Activated naive CD8-positive, alpha-beta T cell (primary cell): ENCODE measurements around the gene KRTAP6-2.

Experiments used
- H3K27ac Mint-ChIP-seq: one replicate; pipeline ENCODE4 v1.8.0; 2021; ENCODE audit warnings: mixed read lengths
- H3K27me3 Mint-ChIP-seq: one replicate; pipeline ENCODE4 v1.8.0; 2021; ENCODE audit warnings: mixed read lengths
- H3K36me3 Mint-ChIP-seq: one replicate; pipeline ENCODE4 v1.8.0; 2021; ENCODE audit warnings: mixed read lengths
- H3K4me1 Mint-ChIP-seq: one replicate; pipeline ENCODE4 v1.8.0; 2021; ENCODE audit warnings: low read depth, mixed read lengths
- H3K4me3 Mint-ChIP-seq: one replicate; pipeline ENCODE4 v1.8.0; 2021; ENCODE audit warnings: mild to moderate bottlenecking, mixed read lengths
- H3K9me3 Mint-ChIP-seq: one replicate; pipeline ENCODE4 v1.8.0; 2021; ENCODE audit warnings: low read depth, mixed read lengths

The KRTAP6-2 gene

GRCh38 chr21:30598802-30599201, at the start of gene KRTAP6-2:
TSS of gene KRTAP6-2 (minus strand) at chr21:30598902. CDS start at chr21:30598874, 28 bp downstream.
- Mint-ChIP-seq H3K4me1 (no peaks in the 10 kb centered on the region), H3K27me3 (peaks cover 4% of the 10 kb centered on the region), H3K36me3 (no peaks in the 10 kb centered on the region), H3K9me3 (peaks cover 5% of the 10 kb centered on the region), H3K27ac (no peak within 1 kb of the TSS), H3K4me3 (no peak within 1 kb of the TSS)

GRCh38 chr21:30646904-30647414, 48.3 kb upstream of the KRTAP6-2 start:
- Mint-ChIP-seq H3K4me3 (no peak overlapping the region), H3K36me3 (no peaks in the 10 kb centered on the region), H3K9me3 (peaks cover 7% of the 10 kb centered on the region), H3K27me3 (no peaks in the 10 kb centered on the region), H3K27ac (no peak overlapping the region), H3K4me1 (no peaks in the 10 kb centered on the region)

GRCh38 chr21:30642564-30642963, 43.9 kb upstream of the KRTAP6-2 start, which contains the start of gene KRTAP20-3:
TSS of gene KRTAP20-3 (plus strand) at chr21:30642864.
- H3K36me3 Mint-ChIP-seq: no peaks in the 10 kb centered on the region
- H3K27ac Mint-ChIP-seq: no peak within 1 kb of the TSS
- H3K4me3 Mint-ChIP-seq: no peak within 1 kb of the TSS
- H3K9me3 Mint-ChIP-seq: peaks cover 7% of the 10 kb centered on the region
- H3K4me1 Mint-ChIP-seq: no peaks in the 10 kb centered on the region
- peaks cover 2% of the 10 kb centered on the region for H3K27me3 Mint-ChIP-seq

GRCh38 chr21:30638686-30639085, 40.0 kb upstream of the KRTAP6-2 start:
- no peaks in the 10 kb centered on the region for H3K4me1 Mint-ChIP-seq
- H3K9me3 Mint-ChIP-seq: peaks cover 2% of the 10 kb centered on the region
- no peak overlapping the region for H3K27ac Mint-ChIP-seq
- no peak overlapping the region for H3K4me3 Mint-ChIP-seq
- H3K36me3 Mint-ChIP-seq: no peaks in the 10 kb centered on the region
- H3K27me3 Mint-ChIP-seq: peaks cover 2% of the 10 kb centered on the region

- Mint-ChIP-seq H3K36me3 (no peaks in the 10 kb centered on the region), H3K27me3 (no peaks in the 10 kb centered on the region), H3K4me3 (no peak within 1 kb of the TSS), H3K27ac (no peak within 1 kb of the TSS), H3K4me1 (no peaks in the 10 kb centered on the region), H3K9me3 (no peaks in the 10 kb centered on the region)
Measured at GRCh38 chr21:30634906-30635305, 36.2 kb upstream of the KRTAP6-2 start, which contains the start of gene KRTAP20-2. TSS of gene KRTAP20-2 (plus strand) at chr21:30635206. CDS start at chr21:30635264, 58 bp downstream.

- H3K9me3 Mint-ChIP-seq: no peaks in the 10 kb centered on the region
Measured at GRCh38 chr21:30629200-30629599, 30.5 kb upstream of the KRTAP6-2 start.

GRCh38 chr21:30628109-30628508, 29.4 kb upstream of the KRTAP6-2 start:
- no peak overlapping the region for H3K4me3 Mint-ChIP-seq
- H3K27me3 Mint-ChIP-seq: no peaks in the 10 kb centered on the region
- no peak overlapping the region for H3K27ac Mint-ChIP-seq
- H3K9me3 Mint-ChIP-seq: no peaks in the 10 kb centered on the region
- H3K36me3 Mint-ChIP-seq: no peaks in the 10 kb centered on the region
- no peaks in the 10 kb centered on the region for H3K4me1 Mint-ChIP-seq

More at GRCh38 chr21:30629200-30629599, 30.5 kb upstream of the KRTAP6-2 start:
- no peaks in the 10 kb centered on the region for H3K4me1 Mint-ChIP-seq
- H3K36me3 Mint-ChIP-seq: no peaks in the 10 kb centered on the region
- no peak overlapping the region for H3K4me3 Mint-ChIP-seq
- H3K27ac Mint-ChIP-seq: no peak overlapping the region
- no peaks in the 10 kb centered on the region for H3K27me3 Mint-ChIP-seq

- no peak overlapping the region for H3K27ac Mint-ChIP-seq
- H3K9me3 Mint-ChIP-seq: no peaks in the 10 kb centered on the region
- H3K4me1 Mint-ChIP-seq: no peaks in the 10 kb centered on the region
- H3K27me3 Mint-ChIP-seq: no peaks in the 10 kb centered on the region
- no peak overlapping the region for H3K4me3 Mint-ChIP-seq
- no peaks in the 10 kb centered on the region for H3K36me3 Mint-ChIP-seq
Measured at GRCh38 chr21:30625449-30626165, 26.9 kb upstream of the KRTAP6-2 start.

GRCh38 chr21:30623362-30623761, 24.7 kb upstream of the KRTAP6-2 start:
- Mint-ChIP-seq H3K9me3 (no peaks in the 10 kb centered on the region), H3K4me1 (no peaks in the 10 kb centered on the region), H3K36me3 (no peaks in the 10 kb centered on the region), H3K4me3 (no peak overlapping the region), H3K27ac (no peak overlapping the region), H3K27me3 (no peaks in the 10 kb centered on the region)

GRCh38 chr21:30620522-30620921, 21.8 kb upstream of the KRTAP6-2 start, which contains the start of gene KRTAP20-4:
TSS of gene KRTAP20-4 (plus strand) at chr21:30620627.
- H3K4me3 Mint-ChIP-seq: no peak within 1 kb of the TSS

GRCh38 chr21:30620080-30620479, 21.4 kb upstream of the KRTAP6-2 start:
- H3K9me3 Mint-ChIP-seq: no peaks in the 10 kb centered on the region
- no peaks in the 10 kb centered on the region for H3K27me3 Mint-ChIP-seq
- H3K4me3 Mint-ChIP-seq: no peak overlapping the region
- H3K27ac Mint-ChIP-seq: no peak overlapping the region
- no peaks in the 10 kb centered on the region for H3K36me3 Mint-ChIP-seq
- no peaks in the 10 kb centered on the region for H3K4me1 Mint-ChIP-seq

More at GRCh38 chr21:30620522-30620921, 21.8 kb upstream of the KRTAP6-2 start, which contains the start of gene KRTAP20-4:
- no peaks in the 10 kb centered on the region for H3K9me3 Mint-ChIP-seq
- H3K4me1 Mint-ChIP-seq: no peaks in the 10 kb centered on the region
- H3K27me3 Mint-ChIP-seq: no peaks in the 10 kb centered on the region
- H3K27ac Mint-ChIP-seq: no peak within 1 kb of the TSS
- no peaks in the 10 kb centered on the region for H3K36me3 Mint-ChIP-seq

GRCh38 chr21:30616125-30616524, 17.4 kb upstream of the KRTAP6-2 start, which contains the start of gene KRTAP20-1:
TSS of gene KRTAP20-1 (plus strand) at chr21:30616425. CDS start at chr21:30616455, 30 bp downstream.
- Mint-ChIP-seq H3K4me1 (no peaks in the 10 kb centered on the region), H3K27me3 (no peaks in the 10 kb centered on the region), H3K36me3 (no peaks in the 10 kb centered on the region), H3K9me3 (no peaks in the 10 kb centered on the region), H3K4me3 (no peak within 1 kb of the TSS), H3K27ac (no peak within 1 kb of the TSS)

- Mint-ChIP-seq H3K4me3 (no peak overlapping the region), H3K9me3 (peaks cover 8% of the 10 kb centered on the region), H3K27me3 (no peaks in the 10 kb centered on the region), H3K27ac (no peak overlapping the region), H3K4me1 (no peaks in the 10 kb centered on the region), H3K36me3 (no peaks in the 10 kb centered on the region)
Measured at GRCh38 chr21:30615199-30615598, 16.5 kb upstream of the KRTAP6-2 start.

- H3K4me3 Mint-ChIP-seq: no peak within 1 kb of the TSS
- H3K27me3 Mint-ChIP-seq: no peaks in the 10 kb centered on the region
- no peaks in the 10 kb centered on the region for H3K36me3 Mint-ChIP-seq
- H3K4me1 Mint-ChIP-seq: no peaks in the 10 kb centered on the region
- peaks cover 9% of the 10 kb centered on the region for H3K9me3 Mint-ChIP-seq
- H3K27ac Mint-ChIP-seq: no peak within 1 kb of the TSS
Measured at GRCh38 chr21:30613836-30614235, 15.1 kb upstream of the KRTAP6-2 start, which contains the start of gene KRTAP6-1. TSS of gene KRTAP6-1 (minus strand) at chr21:30613930. CDS start at chr21:30613904, 26 bp downstream.

- Mint-ChIP-seq H3K27me3 (no peaks in the 10 kb centered on the region), H3K36me3 (no peaks in the 10 kb centered on the region), H3K27ac (no peak overlapping the region), H3K9me3 (peaks cover 9% of the 10 kb centered on the region), H3K4me3 (no peak overlapping the region), H3K4me1 (no peaks in the 10 kb centered on the region)
Measured at GRCh38 chr21:30612132-30612531, 13.4 kb upstream of the KRTAP6-2 start.
